Measurements from ENCODE around the gene BIRC6. TPM values are rescaled to one million over a fixed set of nuclear protein-coding genes. Genes with fewer than 3 reads are reported as not detected.

BIRC6 gene
- total and polyA plus RNA-seq, 2 of the 8 experiments (the other 6 are each of a cell fraction or from before 2014, with no cell fraction given), result 32.5 to 69.5 TPM

DNA sequence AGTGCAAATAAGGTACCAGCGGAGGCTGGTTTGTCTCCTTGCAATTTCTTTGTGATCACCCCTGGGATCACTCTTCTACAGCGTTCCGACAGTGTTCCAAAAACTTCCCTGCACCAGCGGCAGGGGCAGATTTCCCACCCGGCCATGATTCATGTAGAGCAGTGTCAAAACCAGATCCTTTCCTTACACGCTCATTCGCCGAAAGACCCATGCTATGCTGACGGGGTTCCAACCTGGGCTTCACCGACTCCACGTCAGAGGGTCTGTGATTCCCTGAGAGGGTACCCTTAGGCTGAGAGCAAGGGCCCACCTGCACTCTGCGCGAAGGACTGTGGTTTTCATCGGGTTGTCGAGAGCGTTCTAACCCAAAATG is 270.6 kb downstream of the BIRC6 start:
- H3K4me3 ChIP-seq (ENCODE audit: extremely low read depth in 1 of 4, insufficient read depth in 2 of 4, low read depth in 3 of 4, low read length in 4 of 4), result peak overlapping the region; percentile 91 to 97 (median 92)
- no peak overlapping the region for H2AK5ac ChIP-seq (ENCODE audit: low read depth, low read length)
- peak overlapping the region; percentile 30; the same call in 1 of the 2 replicates for H2BK5ac ChIP-seq (ENCODE audit: low read depth, low read length)
- 2% methylated on average over 16 of the region's 16 CpGs; no CpG with 5 or more reads in 1 of the 2 experiments for WGBS, 2 experiments (ENCODE audit: extremely low coverage in 1 of 2, insufficient coverage in 1 of 2, insufficient read length in 1 of 2, insufficient replicate concordance in 2 of 2, low coverage in 1 of 2, low lambda C conversion rate in 2 of 2, missing lambda C conversion rate in 1 of 2)
- H2BK15ac ChIP-seq (ENCODE audit: low read length), result no peak overlapping the region
- no peaks in the 10 kb centered on the region for H3K9me3 ChIP-seq (ENCODE audit: insufficient read depth in 2 of 2, low read depth in 1 of 2, low read length in 1 of 2)
- H4K20me1 ChIP-seq (replicated peaks in 1 of 2; ENCODE audit: control insufficient read depth in 1 of 2, insufficient read depth in 2 of 2, low read length in 2 of 2), result no peaks in the 10 kb centered on the region
- DNase-seq (ENCODE audit: low read depth in 1 of 2, low spot score in 2 of 2), result peak in 1 of 2 experiments; percentile 10
- peak overlapping the region; percentile 42; the same call in 1 of the 2 replicates for H3K18ac ChIP-seq (ENCODE audit: extremely low read depth, low read length)
- no peak overlapping the region for H3K14ac ChIP-seq (ENCODE audit: insufficient read length)
- 0 out of 2 replicates have a peak overlapping the region, but pooled peaks have one; percentile 4 for H2BK12ac ChIP-seq (ENCODE audit: low read depth, low read length)
- H3K36me3 ChIP-seq (ENCODE audit: control insufficient read depth in 2 of 4, insufficient read depth in 4 of 4, low read length in 3 of 4), result peaks cover 0 to 3% (median 0%) of the 10 kb centered on the region in 4 experiments; a peak in 1 of 8 replicates
- no peak for FAIRE-seq
- H2BK120ac ChIP-seq (replicated peaks; ENCODE audit: low read depth, low read length), result no peak overlapping the region
- H4K91ac ChIP-seq (replicated peaks; ENCODE audit: insufficient read length, low read length), result no peak overlapping the region
- peak overlapping the region; percentile 34 for H4K5ac ChIP-seq (ENCODE audit: insufficient read length, low read depth, low read length)
- no peaks in the 10 kb centered on the region; a peak in 1 of 7 replicates for H3K4me1 ChIP-seq (replicated peaks in 1 of 4; ENCODE audit: control insufficient read depth in 3 of 4, insufficient read depth in 4 of 4, low read length in 3 of 4)
- peak overlapping the region; percentile 98 for H2AFZ ChIP-seq (ENCODE audit: low read length)
- no peaks in the 10 kb centered on the region for H3K27me3 ChIP-seq (replicated peaks in 1 of 4; ENCODE audit: control insufficient read depth in 3 of 4, extremely low read depth in 1 of 4, insufficient read depth in 3 of 4, low read length in 3 of 4)
- no peak overlapping the region for H3K4ac ChIP-seq (replicated peaks; ENCODE audit: insufficient read length, low read depth, low read length)
- H2BK20ac ChIP-seq (ENCODE audit: low read length), result no peak overlapping the region
- peaks cover 0 to 4% of the 10 kb centered on the region in 2 experiments; a peak in 1 of 4 replicates for H3K79me2 ChIP-seq (ENCODE audit: control insufficient read depth in 1 of 2, insufficient read depth in 2 of 2, low read length in 2 of 2)
- no peak overlapping the region for H3K23ac ChIP-seq (ENCODE audit: insufficient read length)
- POLR2A ChIA-PET (ENCODE audit: partially characterized antibody), result interaction anchor here (0.8 to 2.0 kb wide), 3 partner anchors 8 to 71 kb away, joined by 3 to 5 read pairs (median 5); no protein-coding TSS in a partner anchor
- CTCF ChIA-PET (ENCODE audit: partially characterized antibody), result interaction anchor here (0.7 to 2.3 kb wide), 3 partner anchors 12 to 48 kb away, joined by 3 to 7 read pairs (median 4); no protein-coding TSS in a partner anchor
- H3K79me1 ChIP-seq (ENCODE audit: low read depth, low read length), result no peaks in the 10 kb centered on the region
- peaks cover 8% of the 10 kb centered on the region; the same call in 1 of the 2 replicates for H3K23me2 ChIP-seq (ENCODE audit: low read depth, low read length)
- H4K8ac ChIP-seq (ENCODE audit: extremely low read depth, insufficient read depth, low read length), result peak overlapping the region; percentile 39
- TF ChIP-seq CREB1 (IDR thresholded peaks at IDR 0.05) (peak; percentile 59), GTF2F1 (IDR thresholded peaks at IDR 0.05; ENCODE audit: borderline replicate concordance, low read depth, low read length) (no peak)
- TF ChIP-seq, protein P1, sequence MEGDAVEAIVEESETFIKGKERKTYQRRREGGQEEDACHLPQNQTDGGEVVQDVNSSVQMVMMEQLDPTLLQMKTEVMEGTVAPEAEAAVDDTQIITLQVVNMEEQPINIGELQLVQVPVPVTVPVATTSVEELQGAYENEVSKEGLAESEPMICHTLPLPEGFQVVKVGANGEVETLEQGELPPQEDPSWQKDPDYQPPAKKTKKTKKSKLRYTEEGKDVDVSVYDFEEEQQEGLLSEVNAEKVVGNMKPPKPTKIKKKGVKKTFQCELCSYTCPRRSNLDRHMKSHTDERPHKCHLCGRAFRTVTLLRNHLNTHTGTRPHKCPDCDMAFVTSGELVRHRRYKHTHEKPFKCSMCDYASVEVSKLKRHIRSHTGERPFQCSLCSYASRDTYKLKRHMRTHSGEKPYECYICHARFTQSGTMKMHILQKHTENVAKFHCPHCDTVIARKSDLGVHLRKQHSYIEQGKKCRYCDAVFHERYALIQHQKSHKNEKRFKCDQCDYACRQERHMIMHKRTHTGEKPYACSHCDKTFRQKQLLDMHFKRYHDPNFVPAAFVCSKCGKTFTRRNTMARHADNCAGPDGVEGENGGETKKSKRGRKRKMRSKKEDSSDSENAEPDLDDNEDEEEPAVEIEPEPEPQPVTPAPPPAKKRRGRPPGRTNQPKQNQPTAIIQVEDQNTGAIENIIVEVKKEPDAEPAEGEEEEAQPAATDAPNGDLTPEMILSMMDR (IDR thresholded peaks at IDR 0.05; ENCODE audit: control extremely low read depth in 1 of 3, insufficient read depth in 1 of 3, low read depth in 1 of 3, low read length in 3 of 3), result peak in 1 of 3 experiments; percentile 29; a peak in 1 of 4 replicates
- H3K27ac ChIP-seq (ENCODE audit: low read depth, low read length), result peak overlapping the region; percentile 66
- H3K56ac ChIP-seq (replicated peaks; ENCODE audit: insufficient read length, low read depth, low read length), result no peak overlapping the region
- peak overlapping the region in 3 of 4 experiments; percentile 60 to 87 (median 62); a peak in 6 of 7 replicates for H3K9ac ChIP-seq (replicated peaks in 1 of 4; ENCODE audit: extremely low read depth in 1 of 4, low read depth in 3 of 4, low read length in 3 of 4)
- peak overlapping the region; percentile 92 to 95 for H3K4me2 ChIP-seq (ENCODE audit: insufficient read depth in 1 of 2, low read depth in 2 of 2, low read length in 2 of 2)

Measured in H1 (cell line).